H1 (cell line): ENCODE data around the gene SBF2. TPM values are rescaled to one million over a fixed set of nuclear protein-coding genes. Genes with fewer than 3 reads are reported as not detected.

Experiments used
- CTCF ChIA-PET: fragments of 300-600 bp; sonication (Branson Sonifier 250); formaldehyde crosslinking; loops from one replicate; lab custom pipeline; 2021; ENCODE audit not compliant: partially characterized antibody; lab: Charles Lee
- POLR2A ChIA-PET: fragments of 300-600 bp; sonication (Branson Sonifier 250); formaldehyde crosslinking; loops from one replicate; lab custom pipeline; 2021; ENCODE audit warnings: inconsistent platforms; ENCODE audit not compliant: partially characterized antibody; lab: Charles Lee
- DNase-seq, 2 experiments: peaks; one replicate each; pipeline versions ENCODE4 v3.0.0 to v3.0.0-alpha.2; 2010 to 2022; ENCODE audit warnings: low spot score in 2 of 2, low read depth in 1 of 2, mixed read lengths in 1 of 2
- FAIRE-seq: peaks from 2 replicates; lab custom pipeline; 2011; peaks lifted over from hg19 to GRCh38; lab: Jason Lieb, UNC
- H2AFZ ChIP-seq: 2 replicates; pipeline ENCODE4 v1.8.1; 2012; ENCODE audit warnings: low read length, inconsistent platforms
- H2AK5ac ChIP-seq: 2 replicates; pipeline ENCODE4 v1.6.1; 2013; ENCODE audit warnings: low read depth, low read length
- H2BK120ac ChIP-seq: replicated peaks from 2 replicates; pipeline ENCODE3; 2013; ENCODE audit warnings: low read depth, low read length, inconsistent platforms
- H2BK12ac ChIP-seq: 2 replicates; pipeline ENCODE4 v1.6.1; 2013; ENCODE audit warnings: low read depth, low read length
- H2BK15ac ChIP-seq: 2 replicates; pipeline ENCODE4 v1.6.1; 2013; ENCODE audit warnings: low read length
- H2BK20ac ChIP-seq: 2 replicates; pipeline ENCODE4 v1.6.1; 2013; ENCODE audit warnings: low read length
- H2BK5ac ChIP-seq: 2 replicates; pipeline ENCODE4 v1.6.1; 2013; ENCODE audit warnings: low read depth, low read length
- H3K14ac ChIP-seq: 2 replicates; pipeline ENCODE4 v1.6.1; 2013; ENCODE audit warnings: inconsistent platforms; ENCODE audit not compliant: insufficient read length
- H3K18ac ChIP-seq: 2 replicates; pipeline ENCODE4 v1.6.1; 2013; ENCODE audit warnings: low read length; ENCODE audit errors: extremely low read depth
- H3K23ac ChIP-seq: 2 replicates; pipeline ENCODE4 v1.6.1; 2013; ENCODE audit warnings: inconsistent platforms; ENCODE audit not compliant: insufficient read length
- H3K23me2 ChIP-seq: 2 replicates; pipeline ENCODE4 v1.6.1; 2013; ENCODE audit warnings: low read depth, low read length
- H3K27ac ChIP-seq: 2 replicates; pipeline ENCODE4 v1.6.1; 2011; ENCODE audit warnings: low read depth, low read length, inconsistent platforms
- H3K27me3 ChIP-seq, 4 experiments: replicated peaks in 1 of 4; 1 replicate in 1 of 4; 2 replicates in 3 of 4; pipeline versions ENCODE4 v1.6.1 to v1.8.1; 2011 to 2013; ENCODE audit warnings: low read length in 3 of 4, mild to moderate bottlenecking in 3 of 4, inconsistent platforms in 2 of 4, mixed read lengths in 2 of 4, moderate library complexity in 1 of 4; ENCODE audit not compliant: control insufficient read depth in 3 of 4, insufficient read depth in 3 of 4; ENCODE audit errors: extremely low read depth in 1 of 4
- H3K36me3 ChIP-seq, 4 experiments: 2 replicates each; pipeline versions ENCODE4 v1.6.1 to v1.8.1; 2011 to 2013; ENCODE audit warnings: mild to moderate bottlenecking in 4 of 4, low read length in 3 of 4, moderate library complexity in 2 of 4, control low read depth in 1 of 4, inconsistent platforms in 1 of 4; ENCODE audit not compliant: insufficient read depth in 4 of 4, control insufficient read depth in 2 of 4
- H3K4ac ChIP-seq: replicated peaks from 2 replicates; pipeline ENCODE3; 2013; ENCODE audit warnings: low read length, low read depth, mixed read lengths, inconsistent platforms; ENCODE audit not compliant: insufficient read length
- H3K4me1 ChIP-seq, 4 experiments: replicated peaks in 1 of 4; 1 replicate in 1 of 4; 2 replicates in 3 of 4; pipeline versions ENCODE4 v1.6.1 to v1.8.1; 2011 to 2013; ENCODE audit warnings: low read length in 3 of 4, inconsistent platforms in 2 of 4, mixed read lengths in 1 of 4; ENCODE audit not compliant: insufficient read depth in 4 of 4, control insufficient read depth in 3 of 4
- H3K4me2 ChIP-seq, 2 experiments: 2 replicates each; pipeline versions ENCODE4 v1.6.1 to v1.8.1; 2011 to 2013; ENCODE audit warnings: low read depth in 2 of 2, low read length in 2 of 2, control low read depth in 1 of 2, inconsistent platforms in 1 of 2, mild to moderate bottlenecking in 1 of 2; ENCODE audit not compliant: insufficient read depth in 1 of 2
- H3K4me3 ChIP-seq, 4 experiments: fragments of 200-600, 300-600 bp in 1 of 4; sonication (generic), shearing (Covaris generic), sonication (Bioruptor Twin) in 1 of 4; 2 replicates each; pipeline versions ENCODE4 v1.5.1 to v1.8.1; 2011 to 2016; ENCODE audit warnings: low read length in 4 of 4, low read depth in 3 of 4, control low read depth in 2 of 4, inconsistent platforms in 2 of 4, mild to moderate bottlenecking in 2 of 4, mixed read lengths in 1 of 4, moderate library complexity in 1 of 4; ENCODE audit not compliant: insufficient read depth in 2 of 4; ENCODE audit errors: extremely low read depth in 1 of 4
- H3K56ac ChIP-seq: replicated peaks from 2 replicates; pipeline ENCODE3; 2013; ENCODE audit warnings: low read depth, mild to moderate bottlenecking, mixed read lengths, low read length, inconsistent platforms; ENCODE audit not compliant: insufficient read length
- H3K79me1 ChIP-seq: 2 replicates; pipeline ENCODE4 v1.6.1; 2013; ENCODE audit warnings: low read depth, low read length, control low read depth
- H3K79me2 ChIP-seq, 2 experiments: 2 replicates each; pipeline versions ENCODE4 v1.6.1 to v1.8.1; 2012 to 2013; ENCODE audit warnings: low read length in 2 of 2, mild to moderate bottlenecking in 2 of 2, inconsistent platforms in 1 of 2; ENCODE audit not compliant: insufficient read depth in 2 of 2, control insufficient read depth in 1 of 2
- H3K9ac ChIP-seq, 4 experiments: replicated peaks in 1 of 4; 1 replicate in 1 of 4; 2 replicates in 3 of 4; pipeline versions ENCODE4 v1.6.1 to v1.8.1; 2011 to 2013; ENCODE audit warnings: low read depth in 3 of 4, low read length in 3 of 4, control low read depth in 2 of 4, mild to moderate bottlenecking in 2 of 4, moderate library complexity in 2 of 4, inconsistent platforms in 1 of 4; ENCODE audit errors: extremely low read depth in 1 of 4
- H3K9me3 ChIP-seq, 2 experiments: 2 replicates each; pipeline versions ENCODE4 v1.6.1 to v1.8.1; 2012 to 2013; ENCODE audit warnings: mild to moderate bottlenecking in 2 of 2, moderate library complexity in 2 of 2, control low read depth in 1 of 2, inconsistent platforms in 1 of 2, low read depth in 1 of 2, low read length in 1 of 2, mixed read lengths in 1 of 2; ENCODE audit not compliant: insufficient read depth in 2 of 2
- H4K20me1 ChIP-seq, 2 experiments: replicated peaks in 1 of 2; 2 replicates each; pipeline versions ENCODE3 to v1.8.1; 2011 to 2013; ENCODE audit warnings: inconsistent platforms in 2 of 2, low read length in 2 of 2, mild to moderate bottlenecking in 1 of 2; ENCODE audit not compliant: insufficient read depth in 2 of 2, control insufficient read depth in 1 of 2
- H4K5ac ChIP-seq: 2 replicates; pipeline ENCODE4 v1.6.1; 2013; ENCODE audit warnings: low read length, low read depth, mixed read lengths, inconsistent platforms; ENCODE audit not compliant: insufficient read length
- H4K8ac ChIP-seq: 2 replicates; pipeline ENCODE4 v1.8.0; 2013; ENCODE audit warnings: mild to moderate bottlenecking, moderate library complexity, low read length, inconsistent platforms; ENCODE audit not compliant: insufficient read depth; ENCODE audit errors: extremely low read depth
- H4K91ac ChIP-seq: replicated peaks from 2 replicates; pipeline ENCODE3; 2013; ENCODE audit warnings: low read length, mixed read lengths, inconsistent platforms; ENCODE audit not compliant: insufficient read length
- GABPA ChIP-seq: IDR thresholded peaks from 2 replicates; pipeline ENCODE4 v1.6.1; 2011; ENCODE audit warnings: mild to moderate bottlenecking, low read length, moderate library complexity, borderline replicate concordance; ENCODE audit not compliant: insufficient read depth
- WGBS, 2 experiments: shearing (Covaris generic) in 1 of 2; methylation state at CpG; one replicate each; pipeline versions ENCODE4 v1.1.6 to v1.1.7; 2013 to 2015; ENCODE audit warnings: low lambda C conversion rate in 2 of 2, mixed read lengths in 2 of 2, inconsistent platforms in 1 of 2, low coverage in 1 of 2, missing lambda C conversion rate in 1 of 2; ENCODE audit not compliant: insufficient replicate concordance in 2 of 2, insufficient coverage in 1 of 2, insufficient read length in 1 of 2; ENCODE audit errors: extremely low coverage in 1 of 2, missing lambda C conversion rate in 1 of 2; 5-methylcytosine and 5-hydroxymethylcytosine counted together
- polyA plus RNA-seq, 7 experiments: library from polyadenylated mRNA; depleted of rRNA in 3 of 7; stranded (reverse) in 5 of 7; unstranded in 2 of 7; fragments of >200 nt in 5 of 7; fragments of 200-250 nt in 2 of 7; gene quantifications; 1 replicate in 5 of 7; 2 replicates in 1 of 7; 4 replicates in 1 of 7; pipeline versions ENCODE4 v1.2.1 to v1.2.3, GENCODE V29; 2011 to 2013; ENCODE audit warnings: missing spikeins in 2 of 7, mixed read lengths in 2 of 7
- total RNA-seq: library from RNA; stranded (reverse); fragmentation: NEBNext Ultra II Directional; extraction: Animal tissue kit (Norgen Biotek cat#: 25700); gene quantifications from 2 replicates; pipeline ENCODE4 v1.2.1, GENCODE V29; 2021

The SBF2 gene
- total and polyA plus RNA-seq, 2 of the 8 experiments (the other 6 are each of a cell fraction or from before 2014, with no cell fraction given), result 36.7 to 50.5 TPM

GRCh38 chr11:9923280-9923679 lies 370.7 kb downstream of the SBF2 start:
- TF ChIP-seq GABPA, result no peak
- H3K23me2 ChIP-seq, result no peaks in the 10 kb centered on the region
- POLR2A ChIA-PET, result interaction anchor here (1.1 to 2.6 kb wide), 6 partner anchors 11 to 382 kb away, joined by 3 to 8 read pairs (median 6); partner anchors contain the start of gene ADM
- peak overlapping the region; percentile 87 for H4K5ac ChIP-seq
- CTCF ChIA-PET, result interaction anchor here (0.8 to 1.8 kb wide), 9 partner anchors 10 to 381 kb away, joined by 3 to 8 read pairs (median 3); partner anchors contain the start of gene ADM
- H2BK15ac ChIP-seq, result peak overlapping the region; percentile 93; the same call in 1 of the 2 replicates
- H3K9me3 ChIP-seq, result no peaks in the 10 kb centered on the region
- H3K79me1 ChIP-seq, result no peaks in the 10 kb centered on the region
- 0 out of 2 replicates have a peak overlapping the region, but pooled peaks have one; percentile 75 for H2BK20ac ChIP-seq
- no peak overlapping the region for H3K14ac ChIP-seq
- DNase-seq, result no peak
- H3K9ac ChIP-seq, result peak overlapping the region in 1 of 4 experiments; percentile 20; a peak in 2 of 7 replicates
- peak overlapping the region; percentile 95; the same call in 1 of the 2 replicates for H2BK12ac ChIP-seq
- H2BK5ac ChIP-seq, result peak overlapping the region; percentile 98
- H4K20me1 ChIP-seq, result no peaks in the 10 kb centered on the region
- no peak overlapping the region for H2AK5ac ChIP-seq
- WGBS, 2 experiments, result 6% methylated on average over 2 of the region's 2 CpGs; no CpG with 5 or more reads in 1 of the 2 experiments
- peak overlapping the region; percentile 39 to 59 for H3K4me2 ChIP-seq
- no peak overlapping the region for H4K8ac ChIP-seq
- H3K27ac ChIP-seq, result peak overlapping the region; percentile 70
- no peaks in the 10 kb centered on the region for H3K27me3 ChIP-seq
- no peak overlapping the region for H2AFZ ChIP-seq
- peak overlapping the region; percentile 77 for H2BK120ac ChIP-seq
- H3K4ac ChIP-seq, result no peak overlapping the region
- H3K23ac ChIP-seq, result no peak overlapping the region
- H3K4me1 ChIP-seq, result peaks cover 2 to 17% (median 8%) of the 10 kb centered on the region in 4 experiments
- no peaks in the 10 kb centered on the region for H3K36me3 ChIP-seq
- H3K79me2 ChIP-seq, result no peaks in the 10 kb centered on the region
- H4K91ac ChIP-seq, result peak overlapping the region; percentile 67
- peak overlapping the region in 1 of 4 experiments; percentile 45; a peak in 5 of 8 replicates for H3K4me3 ChIP-seq
- peak overlapping the region; percentile 97 for H3K18ac ChIP-seq
- FAIRE-seq, result no peak
- H3K56ac ChIP-seq, result peak overlapping the region; percentile 33
